Measurements from ENCODE around the gene NCF2.

Gene NCF2

GRCh38 chr1:183583466-183583865, 6.8 kb downstream of the NCF2 start:
- no peak for DNase-seq (ENCODE audit: low read depth in 3 of 3)

GRCh38 chr1:183582021-183582713, 8.1 kb downstream of the NCF2 start:
- no peak for DNase-seq (ENCODE audit: low read depth in 3 of 3)

- no peak for DNase-seq (ENCODE audit: low read depth in 3 of 3)
These were observed 10.0 kb downstream of the NCF2 start for GRCh38 chr1:183580281-183580682.

GRCh38 chr1:183578856-183579255, 11.4 kb downstream of the NCF2 start:
- no peak for DNase-seq (ENCODE audit: low read depth in 3 of 3)

GRCh38 chr1:183577897-183578465, 12.3 kb downstream of the NCF2 start:
- DNase-seq (ENCODE audit: low read depth in 3 of 3) = no peak

GRCh38 chr1:183576537-183576936, 13.7 kb downstream of the NCF2 start:
- DNase-seq (ENCODE audit: low read depth in 3 of 3) = no peak

- no peak for DNase-seq (ENCODE audit: low read depth in 3 of 3)
These were observed 14.7 kb downstream of the NCF2 start for GRCh38 chr1:183575606-183576005.

GRCh38 chr1:183572721-183573120, 17.5 kb downstream of the NCF2 start:
- no peak for DNase-seq (ENCODE audit: low read depth in 3 of 3)

- DNase-seq (ENCODE audit: low read depth in 3 of 3) = no peak
These were observed 18.5 kb downstream of the NCF2 start for GRCh38 chr1:183571678-183572268.

- no peak for DNase-seq (ENCODE audit: low read depth in 3 of 3)
These were observed 19.8 kb downstream of the NCF2 start for GRCh38 chr1:183570451-183570850.

- no peak for DNase-seq (ENCODE audit: low read depth in 3 of 3)
These were observed 20.5 kb downstream of the NCF2 start for GRCh38 chr1:183569801-183570200.

- DNase-seq (ENCODE audit: low read depth in 3 of 3) = no peak
These were observed 21.1 kb downstream of the NCF2 start for GRCh38 chr1:183569141-183569540.

GRCh38 chr1:183568176-183569021, 21.9 kb downstream of the NCF2 start:
- no peak for DNase-seq (ENCODE audit: low read depth in 3 of 3)

GRCh38 chr1:183567584-183567983, 22.7 kb downstream of the NCF2 start:
- DNase-seq (ENCODE audit: low read depth in 3 of 3) = no peak

GRCh38 chr1:183566026-183566425, 24.2 kb downstream of the NCF2 start:
- DNase-seq (ENCODE audit: low read depth in 3 of 3) = no peak

- DNase-seq (ENCODE audit: low read depth in 3 of 3) = no peak
These were observed 25.0 kb downstream of the NCF2 start for GRCh38 chr1:183565261-183565660.

GRCh38 chr1:183562701-183563100, 27.6 kb downstream of the NCF2 start:
- no peak for DNase-seq (ENCODE audit: low read depth in 3 of 3)

- DNase-seq (ENCODE audit: low read depth in 3 of 3) = no peak
These were observed 31.2 kb downstream of the NCF2 start for GRCh38 chr1:183559061-183559460.

- no peak for DNase-seq (ENCODE audit: low read depth in 3 of 3)
These were observed 35.7 kb downstream of the NCF2 start for GRCh38 chr1:183554577-183554976.

GRCh38 chr1:183553764-183554163, 36.5 kb downstream of the NCF2 start:
- no peak for DNase-seq (ENCODE audit: low read depth in 3 of 3)

GRCh38 chr1:183553331-183553730, 36.9 kb downstream of the NCF2 start:
- DNase-seq (ENCODE audit: low read depth in 3 of 3) = no peak

GRCh38 chr1:183552891-183553290, 37.4 kb downstream of the NCF2 start:
- no peak for DNase-seq (ENCODE audit: low read depth in 3 of 3)

All from stimulated activated CD4-positive, alpha-beta T cell treated with anti-CD3 and anti-CD28 coated beads, TNF-alpha, amount 100 ng/mL, for 4 hours (primary cell).